Activated naive CD8-positive, alpha-beta T cell treated with anti-CD3 and anti-CD28 coated beads for 36 hours (primary cell): ENCODE measurements around the gene BLACAT1. TPM values are rescaled to one million over a fixed set of nuclear protein-coding genes. Genes with fewer than 3 reads are reported as not detected.
A peak's percentile ranks its signal among the peaks of the same experiment; 100 is the strongest.

ENCODE experiments used
- DNase-seq: peaks from one replicate; pipeline ENCODE4 v3.0.0; 2021
- H3K27ac Mint-ChIP-seq: one replicate; pipeline ENCODE4 v1.8.0; 2022; ENCODE audit warnings: mild to moderate bottlenecking, moderate library complexity, mixed read lengths
- H3K27me3 Mint-ChIP-seq: one replicate; pipeline ENCODE4 v1.8.0; 2022; ENCODE audit warnings: mild to moderate bottlenecking, mixed read lengths
- H3K36me3 Mint-ChIP-seq: one replicate; pipeline ENCODE4 v1.8.0; 2021; ENCODE audit warnings: mild to moderate bottlenecking, mixed read lengths
- H3K4me1 Mint-ChIP-seq: one replicate; pipeline ENCODE4 v1.8.0; 2021; ENCODE audit warnings: mixed read lengths
- H3K4me3 Mint-ChIP-seq: one replicate; pipeline ENCODE4 v1.8.0; 2022; ENCODE audit warnings: mild to moderate bottlenecking, moderate library complexity, mixed read lengths
- H3K9me3 Mint-ChIP-seq: one replicate; pipeline ENCODE4 v1.8.0; 2022; ENCODE audit warnings: mixed read lengths
- total RNA-seq, 2 experiments: library from RNA; stranded (reverse); gene quantifications; one replicate each; pipeline ENCODE4 v1.2.3, GENCODE V29; 2021

The BLACAT1 gene
- total RNA-seq, 2 experiments from 2014 or later, result 0.12 to 0.19 TPM

GRCh38 chr1:205452364-205452763 lies 3.5 kb downstream of the BLACAT1 start:
- Mint-ChIP-seq H3K27ac (no peak overlapping the region), H3K36me3 (no peaks in the 10 kb centered on the region), H3K4me1 (peaks cover 12% of the 10 kb centered on the region), H3K27me3 (peaks cover 59% of the 10 kb centered on the region), H3K4me3 (no peak overlapping the region), H3K9me3 (no peaks in the 10 kb centered on the region)
- DNase-seq, result no peak

- peaks cover 59% of the 10 kb centered on the region for H3K27me3 Mint-ChIP-seq
- no peaks in the 10 kb centered on the region for H3K9me3 Mint-ChIP-seq
- no peak for DNase-seq
- no peak overlapping the region for H3K4me3 Mint-ChIP-seq
- no peak overlapping the region for H3K27ac Mint-ChIP-seq
- no peaks in the 10 kb centered on the region for H3K36me3 Mint-ChIP-seq
- H3K4me1 Mint-ChIP-seq, result peaks cover 12% of the 10 kb centered on the region
Observed at GRCh38 chr1:205451759-205452164, 4.1 kb downstream of the BLACAT1 start.

- peaks cover 8% of the 10 kb centered on the region for H3K4me1 Mint-ChIP-seq
- peaks cover 54% of the 10 kb centered on the region for H3K27me3 Mint-ChIP-seq
- H3K36me3 Mint-ChIP-seq, result no peaks in the 10 kb centered on the region
- DNase-seq, result no peak
- no peak overlapping the region for H3K27ac Mint-ChIP-seq
- no peaks in the 10 kb centered on the region for H3K9me3 Mint-ChIP-seq
- H3K4me3 Mint-ChIP-seq, result no peak overlapping the region
Observed at GRCh38 chr1:205451202-205451601, 4.6 kb downstream of the BLACAT1 start.

GRCh38 chr1:205450448-205450847 lies 5.4 kb downstream of the BLACAT1 start:
- H3K4me1 Mint-ChIP-seq, result peaks cover 5% of the 10 kb centered on the region
- DNase-seq, result no peak
- H3K4me3 Mint-ChIP-seq, result no peak overlapping the region
- peaks cover 46% of the 10 kb centered on the region for H3K27me3 Mint-ChIP-seq
- H3K36me3 Mint-ChIP-seq, result no peaks in the 10 kb centered on the region
- no peak overlapping the region for H3K27ac Mint-ChIP-seq
- no peaks in the 10 kb centered on the region for H3K9me3 Mint-ChIP-seq

GRCh38 chr1:205449750-205450443 lies 5.9 kb downstream of the BLACAT1 start:
- Mint-ChIP-seq H3K4me1 (peaks cover 5% of the 10 kb centered on the region), H3K4me3 (no peak overlapping the region), H3K27me3 (peaks cover 41% of the 10 kb centered on the region), H3K36me3 (no peaks in the 10 kb centered on the region), H3K27ac (no peak overlapping the region), H3K9me3 (no peaks in the 10 kb centered on the region)
- DNase-seq, result peak; percentile 19

GRCh38 chr1:205449254-205449749 lies 6.5 kb downstream of the BLACAT1 start:
- Mint-ChIP-seq H3K27me3 (peaks cover 35% of the 10 kb centered on the region), H3K27ac (no peak overlapping the region), H3K4me1 (peaks cover 5% of the 10 kb centered on the region), H3K36me3 (no peaks in the 10 kb centered on the region), H3K4me3 (no peak overlapping the region), H3K9me3 (no peaks in the 10 kb centered on the region)
- no peak for DNase-seq

- Mint-ChIP-seq H3K27ac (no peak overlapping the region), H3K9me3 (no peaks in the 10 kb centered on the region), H3K36me3 (no peaks in the 10 kb centered on the region), H3K27me3 (peaks cover 29% of the 10 kb centered on the region), H3K4me1 (peaks cover 5% of the 10 kb centered on the region), H3K4me3 (no peak overlapping the region)
- DNase-seq, result no peak
Observed at GRCh38 chr1:205448540-205449253, 7.1 kb downstream of the BLACAT1 start.

GRCh38 chr1:205447457-205448341 lies 8.1 kb downstream of the BLACAT1 start:
- Mint-ChIP-seq H3K36me3 (no peaks in the 10 kb centered on the region), H3K4me3 (no peak overlapping the region), H3K27ac (no peak overlapping the region), H3K27me3 (peaks cover 19% of the 10 kb centered on the region), H3K9me3 (no peaks in the 10 kb centered on the region), H3K4me1 (peaks cover 5% of the 10 kb centered on the region)
- no peak for DNase-seq

GRCh38 chr1:205446828-205447227 lies 9.0 kb downstream of the BLACAT1 start:
- Mint-ChIP-seq H3K27ac (no peak overlapping the region), H3K9me3 (no peaks in the 10 kb centered on the region), H3K4me3 (no peak overlapping the region), H3K27me3 (peaks cover 10% of the 10 kb centered on the region), H3K36me3 (no peaks in the 10 kb centered on the region), H3K4me1 (peaks cover 8% of the 10 kb centered on the region)
- DNase-seq, result no peak

GRCh38 chr1:205445646-205445935 lies 10.3 kb downstream of the BLACAT1 start:
- peaks cover 19% of the 10 kb centered on the region for H3K4me1 Mint-ChIP-seq
- no peak for DNase-seq
- H3K4me3 Mint-ChIP-seq, result no peak overlapping the region
- no peak overlapping the region for H3K27ac Mint-ChIP-seq
- H3K9me3 Mint-ChIP-seq, result no peaks in the 10 kb centered on the region
- no peaks in the 10 kb centered on the region for H3K36me3 Mint-ChIP-seq
- no peaks in the 10 kb centered on the region for H3K27me3 Mint-ChIP-seq

- no peaks in the 10 kb centered on the region for H3K9me3 Mint-ChIP-seq
- no peak for DNase-seq
- no peaks in the 10 kb centered on the region for H3K27me3 Mint-ChIP-seq
- peaks cover 23% of the 10 kb centered on the region for H3K4me1 Mint-ChIP-seq
- no peaks in the 10 kb centered on the region for H3K36me3 Mint-ChIP-seq
- no peak overlapping the region for H3K27ac Mint-ChIP-seq
- H3K4me3 Mint-ChIP-seq, result no peak overlapping the region
Observed at GRCh38 chr1:205444931-205445645, 10.8 kb downstream of the BLACAT1 start.

- DNase-seq, result no peak
- H3K9me3 Mint-ChIP-seq, result no peaks in the 10 kb centered on the region
- H3K27me3 Mint-ChIP-seq, result no peaks in the 10 kb centered on the region
- no peak overlapping the region for H3K4me3 Mint-ChIP-seq
- H3K36me3 Mint-ChIP-seq, result no peaks in the 10 kb centered on the region
- H3K4me1 Mint-ChIP-seq, result peaks cover 22% of the 10 kb centered on the region
- no peak overlapping the region for H3K27ac Mint-ChIP-seq
Observed at GRCh38 chr1:205444300-205444930, 11.4 kb downstream of the BLACAT1 start.

- Mint-ChIP-seq H3K27me3 (no peaks in the 10 kb centered on the region), H3K9me3 (no peaks in the 10 kb centered on the region), H3K27ac (no peak overlapping the region), H3K36me3 (no peaks in the 10 kb centered on the region), H3K4me3 (no peak overlapping the region), H3K4me1 (peaks cover 21% of the 10 kb centered on the region)
- no peak for DNase-seq
Observed at GRCh38 chr1:205443585-205444299, 12.1 kb downstream of the BLACAT1 start.
